Measurements from ENCODE around the gene IGF1R. TPM values are rescaled to one million over a fixed set of nuclear protein-coding genes. Genes with fewer than 3 reads are reported as not detected.

Gene IGF1R
- 12.9 and 27.4 TPM in 2 replicates for total RNA-seq

DNA sequence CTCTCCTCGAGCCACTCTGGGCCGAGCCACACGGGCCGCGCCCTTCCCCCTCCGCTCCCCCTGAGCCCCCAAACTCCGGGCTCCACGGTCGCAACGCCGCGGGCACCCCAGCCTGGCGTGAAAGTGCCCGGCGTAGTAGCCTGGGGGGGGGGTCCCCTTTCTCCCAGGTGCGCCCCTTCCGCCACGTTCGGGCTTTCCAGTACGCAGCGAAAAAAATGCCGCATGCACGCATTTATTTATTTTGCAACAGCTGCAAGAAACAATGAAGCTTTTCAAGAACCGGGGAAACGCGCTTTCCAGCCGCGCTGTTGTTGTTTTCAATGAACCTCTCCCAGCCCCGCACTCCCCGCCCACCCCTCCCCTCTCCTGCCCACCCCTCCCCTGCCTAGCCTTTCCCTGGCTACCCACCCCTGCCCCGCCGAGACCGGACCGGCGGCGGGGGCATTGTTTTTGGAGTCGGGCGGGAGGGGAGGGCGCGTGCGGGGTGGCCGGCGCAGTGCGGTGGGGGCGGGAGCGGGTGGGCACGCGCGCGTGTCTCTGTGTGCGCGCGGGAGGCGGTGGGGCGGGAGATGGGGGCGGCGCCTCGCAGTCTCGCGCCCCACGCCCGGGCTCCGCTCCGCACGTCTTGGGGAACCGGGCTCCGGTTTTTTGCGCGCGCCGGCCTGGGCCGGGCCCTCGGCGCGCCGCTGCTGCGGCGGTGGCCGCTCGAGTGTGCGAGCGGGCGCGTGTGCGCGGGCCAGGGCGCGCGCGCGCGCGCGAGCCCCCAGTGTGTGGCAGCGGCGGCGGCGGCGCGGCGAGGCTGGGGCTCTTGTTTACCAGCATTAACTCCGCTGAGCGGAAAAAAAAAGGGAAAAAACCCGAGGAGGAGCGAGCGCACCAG is at the start of gene IGF1R:
IGF1R (plus strand) TSS at position 766 of the 880 bp plus-strand sequence. CDS start 1,043 bp downstream, outside the sequence.

All from myometrial cell (primary cell).